Gastroesophageal sphincter (tissue), 4 donors: ENCODE data around the gene MRFAP1. TPM values are rescaled to one million over a fixed set of nuclear protein-coding genes. Genes with fewer than 3 reads are reported as not detected.

Source experiments
- ATAC-seq: fragments of 150-250 bp; one replicate; pipeline ENCODE4 v1.9.1; 2016; ENCODE audit warnings: mild to moderate bottlenecking, moderate library complexity
- H3K27ac ChIP-seq, 4 donors: fragments of 200-600 bp; sonication (generic) in 3 of 4; 1 replicate in 3 of 4; 2 replicates in 1 of 4; pipeline ENCODE4 v1.5.1; 2016 to 2019
- H3K27me3 ChIP-seq: fragments of 200-600 bp; sonication (generic); one replicate; pipeline ENCODE4 v1.5.1; 2019
- H3K36me3 ChIP-seq, 2 donors: fragments of 200-600 bp; sonication (generic); one replicate each; pipeline ENCODE4 v1.5.1; 2019; ENCODE audit warnings: control low read depth in 1 of 2
- H3K4me1 ChIP-seq, 3 donors: fragments of 200-600 bp; sonication (generic); 1 replicate in 2 of 3; 2 replicates in 1 of 3; pipeline ENCODE4 v1.5.1; 2016 to 2019; ENCODE audit warnings: control low read depth in 2 of 3
- H3K4me3 ChIP-seq, 2 donors: fragments of 200-600 bp; sonication (generic); one replicate each; pipeline ENCODE4 v1.5.1; 2019; ENCODE audit warnings: mild to moderate bottlenecking in 1 of 2, moderate library complexity in 1 of 2
- H3K9me3 ChIP-seq, 3 donors: fragments of 200-600 bp; sonication (generic); one replicate each; pipeline ENCODE4 v1.5.1; 2017 to 2019; ENCODE audit warnings: control low read depth in 2 of 3
- CTCF ChIP-seq, 4 experiments: fragments of 200-600 bp in 2 of 4; fragments of 450-650 bp in 2 of 4; sonication (generic) in 1 of 4; IDR thresholded peaks; one replicate each; pipeline ENCODE4 v1.5.1; 2017 to 2019; ENCODE audit warnings: antibody characterized with exemption in 4 of 4, mild to moderate bottlenecking in 2 of 4, moderate library complexity in 2 of 4
- EP300 ChIP-seq: sonication (generic); formaldehyde crosslinking; IDR thresholded peaks from one replicate; pipeline ENCODE4 v1.6.1; 2017; ENCODE audit warnings: antibody characterized with exemption, mild to moderate bottlenecking
- POLR2A ChIP-seq, 2 donors: fragments of 450-650 bp; IDR thresholded peaks; one replicate each; pipeline ENCODE4 v1.6.1; 2017; ENCODE audit warnings: antibody characterized with exemption in 2 of 2, mild to moderate bottlenecking in 2 of 2, moderate library complexity in 1 of 2
- POLR2AphosphoS5 ChIP-seq: sonication (generic); formaldehyde crosslinking; IDR thresholded peaks from one replicate; pipeline ENCODE4 v1.6.1; 2017; ENCODE audit warnings: antibody characterized with exemption
- WGBS, 2 donors: methylation state at CpG; one replicate each; pipeline ENCODE4 v1.1.5; 2018; ENCODE audit warnings: low coverage in 1 of 2; 5-methylcytosine and 5-hydroxymethylcytosine counted together
- total RNA-seq, 4 donors: library from RNA; depleted of rRNA; stranded (reverse); fragments of >200 nt; gene quantifications; one replicate each; pipeline ENCODE4 v1.1.0, GENCODE V29; 2016

Gene MRFAP1
- total RNA-seq, 4 donors from 2014 or later: 202 to 358 (median 277) TPM

- Histone ChIP-seq H3K4me1 (no peaks in the 10 kb centered on the region), H3K27me3 (no peaks in the 10 kb centered on the region), H3K27ac (no peak overlapping the region), H3K36me3 (peaks cover 0 to 100% of the 10 kb centered on the region in 2 donors), H3K9me3 (no peaks in the 10 kb centered on the region), H3K4me3 (no peak overlapping the region)
- ATAC-seq: no peak
- no peak for TF ChIP-seq EP300
- no peak for TF ChIP-seq POLR2AphosphoS5
- TF ChIP-seq POLR2A (IDR thresholded peaks at IDR 0.05): no peak
- no peak for TF ChIP-seq CTCF (IDR thresholded peaks at IDR 0.05)
- WGBS, 2 donors: 93 to 100% methylated on average over 1 to 3 of the region's 18 CpGs
These were observed 24.1 kb upstream of the MRFAP1 start for GRCh38 chr4:6616087-6616995.

GRCh38 chr4:6617246-6617645 lies 23.2 kb upstream of the MRFAP1 start:
- no peaks in the 10 kb centered on the region for H3K4me1 ChIP-seq
- H3K27ac ChIP-seq: no peak overlapping the region
- TF ChIP-seq POLR2AphosphoS5 (no peak), EP300 (no peak), CTCF (IDR thresholded peaks at IDR 0.05) (no peak), POLR2A (IDR thresholded peaks at IDR 0.05) (no peak)
- no peaks in the 10 kb centered on the region for H3K27me3 ChIP-seq
- H3K9me3 ChIP-seq: no peaks in the 10 kb centered on the region
- no peak overlapping the region for H3K4me3 ChIP-seq
- ATAC-seq: no peak
- 88 to 94% methylated on average over 6 of the region's 10 CpGs for WGBS, 2 donors
- peaks cover 0 to 96% of the 10 kb centered on the region in 2 donors for H3K36me3 ChIP-seq

- TF ChIP-seq POLR2A (IDR thresholded peaks at IDR 0.05): no peak
- TF ChIP-seq CTCF (IDR thresholded peaks at IDR 0.05): no peak
- no peak for TF ChIP-seq EP300
- TF ChIP-seq POLR2AphosphoS5: no peak
- Histone ChIP-seq H3K4me3 (no peak overlapping the region), H3K4me1 (no peaks in the 10 kb centered on the region), H3K27ac (no peak overlapping the region), H3K36me3 (peaks cover 0 to 83% of the 10 kb centered on the region in 2 donors), H3K9me3 (no peaks in the 10 kb centered on the region), H3K27me3 (no peaks in the 10 kb centered on the region)
- WGBS, 2 donors: 93 to 94% methylated on average over 8 to 11 of the region's 19 CpGs
- ATAC-seq: no peak
These were observed 21.9 kb upstream of the MRFAP1 start for GRCh38 chr4:6618386-6619115.

GRCh38 chr4:6619116-6619465 lies 21.4 kb upstream of the MRFAP1 start:
- no peaks in the 10 kb centered on the region for H3K27me3 ChIP-seq
- H3K9me3 ChIP-seq: no peaks in the 10 kb centered on the region
- peaks cover 0 to 78% of the 10 kb centered on the region in 2 donors for H3K36me3 ChIP-seq
- no peak overlapping the region for H3K4me3 ChIP-seq
- H3K27ac ChIP-seq: no peak overlapping the region
- ATAC-seq: no peak
- 91% methylated on average over 10 of the region's 13 CpGs; no CpG with 5 or more reads in 1 of the 2 donors for WGBS, 2 donors
- H3K4me1 ChIP-seq: no peaks in the 10 kb centered on the region
- TF ChIP-seq POLR2AphosphoS5 (no peak), POLR2A (IDR thresholded peaks at IDR 0.05) (no peak), EP300 (no peak), CTCF (IDR thresholded peaks at IDR 0.05) (no peak)
